GM06990 (cell line): ENCODE results near the gene MNX1.

ENCODE experiments used
- DNase-seq: peaks from one replicate; pipeline ENCODE4 v3.0.0-alpha.2; 2011; ENCODE audit not compliant: insufficient read length; ENCODE audit errors: extremely low read depth
- H3K27me3 ChIP-seq: replicated peaks from 2 replicates; pipeline ENCODE4 v1.6.0; 2011; ENCODE audit warnings: low read length; ENCODE audit not compliant: control insufficient read depth, insufficient read depth
- H3K36me3 ChIP-seq: 2 replicates; pipeline ENCODE4 v1.5.1; 2011; ENCODE audit warnings: low read length; ENCODE audit not compliant: control insufficient read depth, insufficient read depth
- H3K4me3 ChIP-seq: replicated peaks from 2 replicates; pipeline ENCODE4 v1.5.1; 2011; ENCODE audit warnings: low read depth, mild to moderate bottlenecking, control low read depth, low read length
- CTCF ChIP-seq: IDR thresholded peaks from 2 replicates; pipeline ENCODE4 v1.5.1; 2011; ENCODE audit warnings: low read length, control low read depth, mild to moderate bottlenecking, inconsistent platforms; ENCODE audit not compliant: insufficient read depth, poor library complexity, severe bottlenecking

Gene MNX1

GRCh38 chr7:157010588-157011332, at the start of gene MNX1:
MNX1 (minus strand) TSS chr7:157010663; CDS start chr7:157010350, 313 bp downstream.
- TF ChIP-seq CTCF = no peak

GRCh38 chr7:157059534-157059933, 49.1 kb upstream of the MNX1 start:
- no peak overlapping the region for H3K4me3 ChIP-seq
- no peaks in the 10 kb centered on the region for H3K27me3 ChIP-seq
- TF ChIP-seq CTCF = no peak
- DNase-seq = no peak
- no peaks in the 10 kb centered on the region for H3K36me3 ChIP-seq

More at GRCh38 chr7:157010588-157011332, at the start of gene MNX1:
- no peaks in the 10 kb centered on the region for H3K36me3 ChIP-seq
- DNase-seq = peak; percentile 90
- peak within 1 kb of the TSS; percentile 73 for H3K4me3 ChIP-seq
- no peaks in the 10 kb centered on the region; the same call in 1 of the 2 replicates for H3K27me3 ChIP-seq

GRCh38 chr7:157058701-157059100, 48.2 kb upstream of the MNX1 start:
- no peak for DNase-seq
- no peak for TF ChIP-seq CTCF
- H3K36me3 ChIP-seq = no peaks in the 10 kb centered on the region
- no peaks in the 10 kb centered on the region for H3K27me3 ChIP-seq
- H3K4me3 ChIP-seq = no peak overlapping the region

GRCh38 chr7:157058068-157058467, 47.6 kb upstream of the MNX1 start:
- Histone ChIP-seq H3K36me3 (no peaks in the 10 kb centered on the region), H3K27me3 (no peaks in the 10 kb centered on the region), H3K4me3 (no peak overlapping the region)
- DNase-seq = no peak
- no peak for TF ChIP-seq CTCF

GRCh38 chr7:157056957-157057902, 46.8 kb upstream of the MNX1 start:
- Histone ChIP-seq H3K36me3 (no peaks in the 10 kb centered on the region), H3K4me3 (no peak overlapping the region), H3K27me3 (no peaks in the 10 kb centered on the region)
- no peak for DNase-seq
- no peak for TF ChIP-seq CTCF
